CD14-positive monocyte (primary cell): ENCODE measurements around the gene VDAC1. TPM values are rescaled to one million over a fixed set of nuclear protein-coding genes. Genes with fewer than 3 reads are reported as not detected.

ENCODE experiments used
- DNase-seq, 3 donors: peaks; one replicate each; pipeline ENCODE4 v3.0.0-alpha.2; 2011 to 2022
- H2AFZ ChIP-seq: 2 replicates; pipeline ENCODE4 v1.6.0; 2012; ENCODE audit warnings: mild to moderate bottlenecking, low read depth, low read length, inconsistent platforms; ENCODE audit not compliant: insufficient read depth, poor library complexity, severe bottlenecking
- H3K27ac ChIP-seq, 2 donors: 1 replicate in 1 of 2; 2 replicates in 1 of 2; pipeline ENCODE4 v1.5.1; 2012 to 2013; ENCODE audit warnings: low read length in 2 of 2, control low read depth in 1 of 2, inconsistent platforms in 1 of 2, low read depth in 1 of 2, mild to moderate bottlenecking in 1 of 2
- H3K27me3 ChIP-seq, 2 donors: one replicate each; pipeline versions ENCODE4 v1.6.0 to v1.6.1; 2011 to 2013; ENCODE audit warnings: low read length in 2 of 2; ENCODE audit not compliant: control insufficient read depth in 2 of 2, insufficient read depth in 2 of 2
- H3K36me3 ChIP-seq, 2 donors: replicated peaks in 1 of 2; 1 replicate in 1 of 2; 2 replicates in 1 of 2; pipeline versions ENCODE4 v1.5.1 to v1.6.1; 2012 to 2013; ENCODE audit warnings: low read length in 2 of 2, control low read depth in 1 of 2, inconsistent platforms in 1 of 2, mild to moderate bottlenecking in 1 of 2; ENCODE audit not compliant: insufficient read depth in 2 of 2, control insufficient read depth in 1 of 2
- H3K4me1 ChIP-seq, 2 donors: 1 replicate in 1 of 2; 2 replicates in 1 of 2; pipeline versions ENCODE4 v1.5.1 to v1.6.1; 2012 to 2013; ENCODE audit warnings: low read length in 2 of 2, control low read depth in 1 of 2, inconsistent platforms in 1 of 2, mild to moderate bottlenecking in 1 of 2, moderate library complexity in 1 of 2; ENCODE audit not compliant: insufficient read depth in 2 of 2, control insufficient read depth in 1 of 2
- H3K4me2 ChIP-seq: replicated peaks from 2 replicates; pipeline ENCODE3; 2012; ENCODE audit warnings: low read length, moderate library complexity, mild to moderate bottlenecking; ENCODE audit not compliant: poor library complexity, severe bottlenecking; ENCODE audit errors: extremely low read depth
- H3K4me3 ChIP-seq, 3 experiments: fragments of 200-600 bp in 1 of 3; sonication (generic) in 1 of 3; replicated peaks in 1 of 3; 1 replicate in 2 of 3; 2 replicates in 1 of 3; pipeline ENCODE4 v1.5.1; 2011 to 2013; ENCODE audit warnings: low read length in 3 of 3, mild to moderate bottlenecking in 3 of 3, control low read depth in 2 of 3, low read depth in 2 of 3, inconsistent platforms in 1 of 3, moderate library complexity in 1 of 3
- H3K79me2 ChIP-seq: 2 replicates; pipeline ENCODE4 v1.6.0; 2012; ENCODE audit warnings: mild to moderate bottlenecking, control low read depth, inconsistent platforms, low read length, moderate library complexity; ENCODE audit not compliant: insufficient read depth
- H3K9ac ChIP-seq: 2 replicates; pipeline ENCODE4 v1.6.0; 2017; ENCODE audit warnings: low read length, mild to moderate bottlenecking; ENCODE audit not compliant: insufficient read depth, poor library complexity, severe bottlenecking
- H3K9me3 ChIP-seq, 2 donors: replicated peaks in 1 of 2; 1 replicate in 1 of 2; 2 replicates in 1 of 2; pipeline versions ENCODE4 v1.5.1 to v1.6.1; 2012 to 2013; ENCODE audit warnings: low read length in 2 of 2, control low read depth in 1 of 2; ENCODE audit not compliant: control insufficient read depth in 1 of 2, insufficient read depth in 1 of 2
- H4K20me1 ChIP-seq: 2 replicates; pipeline ENCODE4 v1.6.0; 2012; ENCODE audit warnings: mild to moderate bottlenecking, low read length, control low read depth, moderate library complexity; ENCODE audit not compliant: insufficient read depth
- H3K27ac Mint-ChIP-seq, 7 donors: one replicate each; pipeline ENCODE4 v1.8.0; 2020; ENCODE audit warnings: mild to moderate bottlenecking in 7 of 7, mixed read lengths in 7 of 7, moderate library complexity in 6 of 7, inconsistent platforms in 2 of 7
- H3K27me3 Mint-ChIP-seq, 3 donors: one replicate each; pipeline ENCODE4 v1.8.0; 2021 to 2022; ENCODE audit warnings: low read depth in 3 of 3, mild to moderate bottlenecking in 3 of 3, mixed read lengths in 3 of 3, moderate library complexity in 3 of 3, inconsistent platforms in 1 of 3
- H3K36me3 Mint-ChIP-seq, 2 donors: one replicate each; pipeline ENCODE4 v1.8.0; 2020; ENCODE audit warnings: mixed read lengths in 2 of 2, inconsistent platforms in 1 of 2, mild to moderate bottlenecking in 1 of 2
- H3K4me1 Mint-ChIP-seq: one replicate; pipeline ENCODE4 v1.8.0; 2020; ENCODE audit warnings: mild to moderate bottlenecking, mixed read lengths
- H3K4me3 Mint-ChIP-seq, 2 donors: one replicate each; pipeline ENCODE4 v1.8.0; 2020; ENCODE audit warnings: mild to moderate bottlenecking in 2 of 2, mixed read lengths in 2 of 2, moderate library complexity in 1 of 2
- H3K9me3 Mint-ChIP-seq, 7 donors: one replicate each; pipeline ENCODE4 v1.8.0; 2020 to 2022; ENCODE audit warnings: mixed read lengths in 7 of 7, mild to moderate bottlenecking in 6 of 7, moderate library complexity in 6 of 7, inconsistent platforms in 2 of 7
- WGBS: methylation state at CpG from one replicate; pipeline ENCODE4 v1.1.5; 2013; ENCODE audit warnings: missing lambda C conversion rate; ENCODE audit not compliant: insufficient coverage; 5-methylcytosine and 5-hydroxymethylcytosine counted together
- intact Hi-C, 2 donors: fragments of 100-400 bp; cut with micrococcal nuclease; formaldehyde crosslinking; loops; one replicate each; pipeline versions ENCODE4 v1.15.0 to v1.15.1; 2023
- polyA plus RNA-seq, 3 donors: library from polyadenylated mRNA; depleted of rRNA in 1 of 3; unstranded in 2 of 3; stranded (reverse) in 1 of 3; fragments of 300-500 nt in 2 of 3; fragments of >200 nt in 1 of 3; fragmentation: Illumina TruSeq in 2 of 3; gene quantifications; 1 replicate in 2 of 3; 2 replicates in 1 of 3; pipeline ENCODE4 v1.2.3, GENCODE V29; 2012 to 2021
- TF ChIP-seq, protein P1 (sequence below): fragments of 200-600 bp; IDR thresholded peaks from one replicate; pipeline ENCODE4 v1.8.0; 2022; ENCODE audit warnings: antibody characterized with exemption, mild to moderate bottlenecking

VDAC1 gene
- polyA plus RNA-seq, 3 donors: 59.9 to 107 (median 84.4) TPM

DNA sequence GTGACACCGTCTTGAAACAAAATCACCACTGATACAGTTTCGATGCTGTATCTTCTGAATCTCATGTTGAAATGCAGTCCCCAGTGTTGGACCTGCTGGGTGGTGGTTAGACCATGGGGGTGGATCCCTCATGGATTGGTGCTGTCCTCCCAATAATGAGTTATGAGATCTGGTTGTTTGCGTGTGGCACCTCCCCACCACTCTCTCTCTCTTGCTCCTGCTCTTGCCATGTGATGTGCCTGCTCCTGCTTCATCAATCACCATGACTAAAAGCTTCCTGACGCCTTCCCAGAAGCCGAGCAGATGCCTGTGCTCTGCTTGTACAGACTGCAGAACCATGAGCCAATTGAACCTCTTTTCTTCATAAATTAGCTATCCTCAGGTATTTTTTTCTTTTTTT is 21.1 kb downstream of the VDAC1 start:
- no peak overlapping the region for H3K4me3 ChIP-seq
- peaks cover 53 to 84% of the 10 kb centered on the region in 2 donors for H3K36me3 ChIP-seq
- no peaks in the 10 kb centered on the region for H3K27me3 ChIP-seq
- peaks cover 0 to 4% (median 0%) of the 10 kb centered on the region in 3 donors for H3K27me3 Mint-ChIP-seq
- DNase-seq: no peak
- no peak overlapping the region for H3K4me3 Mint-ChIP-seq
- H3K4me1 ChIP-seq: no peaks in the 10 kb centered on the region
- TF ChIP-seq, protein P1, sequence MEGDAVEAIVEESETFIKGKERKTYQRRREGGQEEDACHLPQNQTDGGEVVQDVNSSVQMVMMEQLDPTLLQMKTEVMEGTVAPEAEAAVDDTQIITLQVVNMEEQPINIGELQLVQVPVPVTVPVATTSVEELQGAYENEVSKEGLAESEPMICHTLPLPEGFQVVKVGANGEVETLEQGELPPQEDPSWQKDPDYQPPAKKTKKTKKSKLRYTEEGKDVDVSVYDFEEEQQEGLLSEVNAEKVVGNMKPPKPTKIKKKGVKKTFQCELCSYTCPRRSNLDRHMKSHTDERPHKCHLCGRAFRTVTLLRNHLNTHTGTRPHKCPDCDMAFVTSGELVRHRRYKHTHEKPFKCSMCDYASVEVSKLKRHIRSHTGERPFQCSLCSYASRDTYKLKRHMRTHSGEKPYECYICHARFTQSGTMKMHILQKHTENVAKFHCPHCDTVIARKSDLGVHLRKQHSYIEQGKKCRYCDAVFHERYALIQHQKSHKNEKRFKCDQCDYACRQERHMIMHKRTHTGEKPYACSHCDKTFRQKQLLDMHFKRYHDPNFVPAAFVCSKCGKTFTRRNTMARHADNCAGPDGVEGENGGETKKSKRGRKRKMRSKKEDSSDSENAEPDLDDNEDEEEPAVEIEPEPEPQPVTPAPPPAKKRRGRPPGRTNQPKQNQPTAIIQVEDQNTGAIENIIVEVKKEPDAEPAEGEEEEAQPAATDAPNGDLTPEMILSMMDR: no peak
- H3K27ac ChIP-seq: no peak overlapping the region
- H3K79me2 ChIP-seq: no peaks in the 10 kb centered on the region
- 98% methylated on average over 4 of the region's 5 CpGs for WGBS
- H2AFZ ChIP-seq: no peak overlapping the region
- intact Hi-C loops: no loop called here
- H3K4me1 Mint-ChIP-seq: no peaks in the 10 kb centered on the region
- no peak overlapping the region for H3K27ac Mint-ChIP-seq
- peaks cover 68 to 82% of the 10 kb centered on the region in 2 donors for H3K36me3 Mint-ChIP-seq
- H3K9me3 ChIP-seq: no peaks in the 10 kb centered on the region
- no peaks in the 10 kb centered on the region for H3K9me3 Mint-ChIP-seq
- no peak overlapping the region for H3K9ac ChIP-seq
- no peaks in the 10 kb centered on the region for H4K20me1 ChIP-seq
- H3K4me2 ChIP-seq: no peak overlapping the region

DNA sequence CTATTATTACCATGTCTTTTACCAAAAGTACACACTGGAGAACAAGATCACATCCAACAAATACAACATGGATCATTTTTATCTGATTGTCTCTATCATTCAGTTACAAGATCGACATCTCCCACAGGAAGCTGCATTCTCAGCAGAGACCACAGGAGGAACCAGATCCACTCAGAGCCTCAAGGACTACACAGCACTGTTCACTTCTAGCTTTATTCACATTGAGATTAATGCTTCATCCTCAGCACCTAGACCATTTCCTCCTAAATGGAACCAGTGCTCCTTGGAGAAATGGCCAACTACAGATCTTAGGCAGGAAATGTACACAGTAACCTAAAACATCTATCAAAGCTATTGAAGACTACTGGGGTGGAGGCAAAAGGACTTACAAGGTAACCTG is 23.1 kb downstream of the VDAC1 start:
- 17% methylated on average over 1 of the region's 1 CpG for WGBS
- Mint-ChIP-seq H3K36me3 (peaks cover 64 to 85% of the 10 kb centered on the region in 2 donors), H3K27ac (no peak overlapping the region), H3K27me3 (peaks cover 0 to 4% (median 0%) of the 10 kb centered on the region in 3 donors), H3K4me3 (no peak overlapping the region), H3K4me1 (peaks cover 6% of the 10 kb centered on the region), H3K9me3 (no peaks in the 10 kb centered on the region)
- TF ChIP-seq, protein P1: no peak
- Histone ChIP-seq H3K27me3 (no peaks in the 10 kb centered on the region), H2AFZ (no peak overlapping the region), H3K4me3 (no peak overlapping the region), H3K4me2 (no peak overlapping the region), H3K79me2 (no peaks in the 10 kb centered on the region), H3K9ac (no peak overlapping the region), H3K27ac (no peak overlapping the region), H4K20me1 (no peaks in the 10 kb centered on the region), H3K36me3 (peaks cover 39 to 86% of the 10 kb centered on the region in 2 donors), H3K9me3 (no peaks in the 10 kb centered on the region), H3K4me1 (no peaks in the 10 kb centered on the region)
- intact Hi-C loops: no loop called here
- DNase-seq: no peak
